WTC11 (cell line): ENCODE measurements around the gene OR13C5. TPM values are rescaled to one million over a fixed set of nuclear protein-coding genes. Genes with fewer than 3 reads are reported as not detected.

Experiments
- ATAC-seq: fragments of 200-7000 bp; cut with Tn5 transposase; 2 replicates; pipeline ENCODE4 v1.10.0; 2021; ENCODE audit warnings: mild to moderate bottlenecking, moderate library complexity
- CTCF ChIA-PET: fragments of 300-600 bp; sonication (Branson Sonifier 250); formaldehyde crosslinking; loops from one replicate; lab custom pipeline; 2021; ENCODE audit warnings: antibody characterized with exemption; lab: Charles Lee
- POLR2A ChIA-PET: fragments of 350-600 bp; sonication (Branson Sonifier 250); formaldehyde crosslinking; loops from one replicate; lab custom pipeline; 2021; ENCODE audit warnings: antibody characterized with exemption; lab: Charles Lee
- DNase-seq: peaks from one replicate; pipeline ENCODE4 v3.0.0; 2021; ENCODE audit warnings: low spot score
- H3K27ac Mint-ChIP-seq: 2 replicates; pipeline ENCODE4 v1.8.0; 2021; ENCODE audit warnings: mixed read lengths
- H3K27me3 Mint-ChIP-seq: 2 replicates; pipeline ENCODE4 v1.8.0; 2021; ENCODE audit warnings: low read depth, mild to moderate bottlenecking, moderate library complexity, mixed read lengths
- H3K36me3 Mint-ChIP-seq: 2 replicates; pipeline ENCODE4 v1.8.0; 2021; ENCODE audit warnings: mixed read lengths
- H3K4me1 Mint-ChIP-seq: 2 replicates; pipeline ENCODE4 v1.8.0; 2022; ENCODE audit warnings: mixed read lengths
- H3K4me3 Mint-ChIP-seq: 2 replicates; pipeline ENCODE4 v1.8.0; 2021; ENCODE audit warnings: mild to moderate bottlenecking, moderate library complexity, mixed read lengths
- H3K9me3 Mint-ChIP-seq: 2 replicates; pipeline ENCODE4 v1.8.0; 2021; ENCODE audit warnings: mixed read lengths
- E2F1 ChIP-seq: sonication (generic); formaldehyde crosslinking; IDR thresholded peaks from 2 replicates; pipeline ENCODE4 v1.8.0; 2022; ENCODE audit warnings: mild to moderate bottlenecking, missing genetic modification reagents
- EMX1 ChIP-seq: fragments of 250-450 bp; sonication (Bioruptor Pico); IDR thresholded peaks from 2 replicates; pipeline ENCODE4 v1.8.0; 2021; ENCODE audit warnings: mild to moderate bottlenecking
- ESRRA ChIP-seq: sonication (generic); formaldehyde crosslinking; IDR thresholded peaks from 2 replicates; pipeline ENCODE4 v1.8.1; 2022; ENCODE audit warnings: mild to moderate bottlenecking, missing genetic modification reagents, borderline replicate concordance
- FOXK1 ChIP-seq: sonication (generic); formaldehyde crosslinking; IDR thresholded peaks from 2 replicates; pipeline ENCODE4 v1.8.0; 2022; ENCODE audit warnings: mild to moderate bottlenecking, moderate library complexity, missing genetic modification reagents
- JUN ChIP-seq: sonication (generic); formaldehyde crosslinking; IDR thresholded peaks from 2 replicates; pipeline ENCODE4 v1.8.0; 2023; ENCODE audit warnings: mild to moderate bottlenecking, missing genetic modification reagents
- MAX ChIP-seq: sonication (generic); formaldehyde crosslinking; IDR thresholded peaks from 2 replicates; pipeline ENCODE4 v1.8.0; 2022; ENCODE audit warnings: mild to moderate bottlenecking, missing genetic modification reagents
- NR1H2 ChIP-seq: sonication (generic); formaldehyde crosslinking; IDR thresholded peaks from 2 replicates; pipeline ENCODE4 v1.9.0; 2021; ENCODE audit warnings: mild to moderate bottlenecking, moderate library complexity, missing genetic modification reagents
- PREB ChIP-seq: sonication (generic); formaldehyde crosslinking; IDR thresholded peaks from 2 replicates; pipeline ENCODE4 v1.8.1; 2022; ENCODE audit warnings: mild to moderate bottlenecking, missing genetic modification reagents, moderate library complexity, borderline replicate concordance
- SMAD4 ChIP-seq: sonication (generic); formaldehyde crosslinking; IDR thresholded peaks from 2 replicates; pipeline ENCODE4 v1.8.0; 2022; ENCODE audit warnings: mild to moderate bottlenecking, missing genetic modification reagents
- TP53 ChIP-seq: sonication (generic); formaldehyde crosslinking; IDR thresholded peaks from 2 replicates; pipeline ENCODE4 v1.8.1; 2023; ENCODE audit warnings: mild to moderate bottlenecking, missing genetic modification reagents
- USF2 ChIP-seq: sonication (generic); formaldehyde crosslinking; IDR thresholded peaks from 2 replicates; pipeline ENCODE4 v1.8.1; 2023; ENCODE audit warnings: mild to moderate bottlenecking, missing genetic modification reagents, moderate library complexity
- ZNF281 ChIP-seq: sonication (generic); formaldehyde crosslinking; IDR thresholded peaks from 2 replicates; pipeline ENCODE4 v1.8.0; 2023; ENCODE audit warnings: mild to moderate bottlenecking, missing genetic modification reagents
- ZNF317 ChIP-seq: sonication (generic); formaldehyde crosslinking; IDR thresholded peaks from 2 replicates; pipeline ENCODE4 v1.8.1; 2023; ENCODE audit warnings: low read depth, mild to moderate bottlenecking, moderate library complexity, missing genetic modification reagents, borderline replicate concordance
- ZNF423 ChIP-seq: fragments of 250-450 bp; sonication (Bioruptor Pico); IDR thresholded peaks from 2 replicates; pipeline ENCODE4 v2.1.2; 2022; ENCODE audit warnings: mild to moderate bottlenecking, moderate library complexity
- total RNA-seq: library from RNA; stranded (reverse); gene quantifications from 3 replicates; pipeline ENCODE4 v1.2.3, GENCODE V29; 2021
- TF ChIP-seq, protein P1 (sequence below): sonication (generic); formaldehyde crosslinking; IDR thresholded peaks from 2 replicates; pipeline ENCODE4 v1.8.0; 2022; ENCODE audit warnings: mild to moderate bottlenecking, missing genetic modification reagents
- TF ChIP-seq, protein P2 (sequence below): sonication (generic); formaldehyde crosslinking; IDR thresholded peaks from 2 replicates; pipeline ENCODE4 v1.8.1; 2022; ENCODE audit warnings: missing genetic modification reagents, borderline replicate concordance
- TF ChIP-seq, protein P3 (sequence below): sonication (generic); formaldehyde crosslinking; conservative IDR thresholded peaks from 2 replicates; pipeline ENCODE4 v1.8.1; 2023; ENCODE audit warnings: mild to moderate bottlenecking, low read depth, missing genetic modification reagents, moderate library complexity
- TF ChIP-seq, protein P4 (sequence below): fragments of 250-450 bp; sonication (Bioruptor Pico); IDR thresholded peaks from 2 replicates; pipeline ENCODE4 v1.8.0; 2021; ENCODE audit warnings: mild to moderate bottlenecking

The OR13C5 gene
- total RNA-seq, 1 experiment from 2014 or later: not detected

GRCh38 chr9:104572612-104573011 is 26.6 kb downstream of the OR13C5 start:
- H3K27me3 Mint-ChIP-seq: no peaks in the 10 kb centered on the region
- POLR2A ChIA-PET: interaction anchor here (0.6 kb wide), 1 partner anchor 375 kb away, joined by 3 read pairs; no protein-coding TSS in a partner anchor

GRCh38 chr9:104568868-104569267 is 30.3 kb downstream of the OR13C5 start, which contains the start of gene OR13C8:
Gene OR13C8, plus strand, starts transcription at chr9:104569168. Its CDS starts 0 bp downstream, at chr9:104569168.
- DNase-seq: no peak
- CTCF ChIA-PET: no interaction called here
- Mint-ChIP-seq H3K4me3 (no peak within 1 kb of the TSS), H3K36me3 (peaks cover 5% of the 10 kb centered on the region; the same call in 1 of the 2 replicates), H3K27me3 (no peaks in the 10 kb centered on the region), H3K27ac (no peak within 1 kb of the TSS), H3K9me3 (peaks cover 25% of the 10 kb centered on the region), H3K4me1 (no peaks in the 10 kb centered on the region)
- ATAC-seq: no peak
- POLR2A ChIA-PET: no interaction called here
- TF ChIP-seq FOXK1 (no peak), ESRRA (no peak), NR1H2 (CRISPR knock-in tag) (no peak), ZNF281 (CRISPR knock-in tag) (no peak), PREB (CRISPR knock-in tag) (no peak), SMAD4 (CRISPR knock-in tag) (no peak), TP53 (CRISPR knock-in tag) (no peak), E2F1 (CRISPR knock-in tag) (no peak), USF2 (CRISPR knock-in tag) (no peak), EMX1 (CRISPR knock-in tag) (no peak)
- TF ChIP-seq, protein P1, sequence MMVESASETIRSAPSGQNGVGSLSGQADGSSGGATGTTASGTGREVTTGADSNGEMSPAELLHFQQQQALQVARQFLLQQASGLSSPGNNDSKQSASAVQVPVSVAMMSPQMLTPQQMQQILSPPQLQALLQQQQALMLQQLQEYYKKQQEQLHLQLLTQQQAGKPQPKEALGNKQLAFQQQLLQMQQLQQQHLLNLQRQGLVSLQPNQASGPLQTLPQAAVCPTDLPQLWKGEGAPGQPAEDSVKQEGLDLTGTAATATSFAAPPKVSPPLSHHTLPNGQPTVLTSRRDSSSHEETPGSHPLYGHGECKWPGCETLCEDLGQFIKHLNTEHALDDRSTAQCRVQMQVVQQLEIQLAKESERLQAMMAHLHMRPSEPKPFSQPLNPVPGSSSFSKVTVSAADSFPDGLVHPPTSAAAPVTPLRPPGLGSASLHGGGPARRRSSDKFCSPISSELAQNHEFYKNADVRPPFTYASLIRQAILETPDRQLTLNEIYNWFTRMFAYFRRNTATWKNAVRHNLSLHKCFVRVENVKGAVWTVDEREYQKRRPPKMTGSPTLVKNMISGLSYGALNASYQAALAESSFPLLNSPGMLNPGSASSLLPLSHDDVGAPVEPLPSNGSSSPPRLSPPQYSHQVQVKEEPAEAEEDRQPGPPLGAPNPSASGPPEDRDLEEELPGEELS (CRISPR knock-in tag): no peak
- TF ChIP-seq, protein P2, sequence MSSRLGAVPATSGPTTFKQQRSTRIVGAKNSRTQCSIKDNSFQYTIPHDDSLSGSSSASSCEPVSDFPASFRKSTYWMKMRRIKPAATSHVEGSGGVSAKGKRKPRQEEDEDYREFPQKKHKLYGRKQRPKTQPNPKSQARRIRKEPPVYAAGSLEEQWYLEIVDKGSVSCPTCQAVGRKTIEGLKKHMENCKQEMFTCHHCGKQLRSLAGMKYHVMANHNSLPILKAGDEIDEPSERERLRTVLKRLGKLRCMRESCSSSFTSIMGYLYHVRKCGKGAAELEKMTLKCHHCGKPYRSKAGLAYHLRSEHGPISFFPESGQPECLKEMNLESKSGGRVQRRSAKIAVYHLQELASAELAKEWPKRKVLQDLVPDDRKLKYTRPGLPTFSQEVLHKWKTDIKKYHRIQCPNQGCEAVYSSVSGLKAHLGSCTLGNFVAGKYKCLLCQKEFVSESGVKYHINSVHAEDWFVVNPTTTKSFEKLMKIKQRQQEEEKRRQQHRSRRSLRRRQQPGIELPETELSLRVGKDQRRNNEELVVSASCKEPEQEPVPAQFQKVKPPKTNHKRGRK (CRISPR knock-in tag): no peak
- TF ChIP-seq, protein P3, sequence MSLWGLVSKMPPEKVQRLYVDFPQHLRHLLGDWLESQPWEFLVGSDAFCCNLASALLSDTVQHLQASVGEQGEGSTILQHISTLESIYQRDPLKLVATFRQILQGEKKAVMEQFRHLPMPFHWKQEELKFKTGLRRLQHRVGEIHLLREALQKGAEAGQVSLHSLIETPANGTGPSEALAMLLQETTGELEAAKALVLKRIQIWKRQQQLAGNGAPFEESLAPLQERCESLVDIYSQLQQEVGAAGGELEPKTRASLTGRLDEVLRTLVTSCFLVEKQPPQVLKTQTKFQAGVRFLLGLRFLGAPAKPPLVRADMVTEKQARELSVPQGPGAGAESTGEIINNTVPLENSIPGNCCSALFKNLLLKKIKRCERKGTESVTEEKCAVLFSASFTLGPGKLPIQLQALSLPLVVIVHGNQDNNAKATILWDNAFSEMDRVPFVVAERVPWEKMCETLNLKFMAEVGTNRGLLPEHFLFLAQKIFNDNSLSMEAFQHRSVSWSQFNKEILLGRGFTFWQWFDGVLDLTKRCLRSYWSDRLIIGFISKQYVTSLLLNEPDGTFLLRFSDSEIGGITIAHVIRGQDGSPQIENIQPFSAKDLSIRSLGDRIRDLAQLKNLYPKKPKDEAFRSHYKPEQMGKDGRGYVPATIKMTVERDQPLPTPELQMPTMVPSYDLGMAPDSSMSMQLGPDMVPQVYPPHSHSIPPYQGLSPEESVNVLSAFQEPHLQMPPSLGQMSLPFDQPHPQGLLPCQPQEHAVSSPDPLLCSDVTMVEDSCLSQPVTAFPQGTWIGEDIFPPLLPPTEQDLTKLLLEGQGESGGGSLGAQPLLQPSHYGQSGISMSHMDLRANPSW: no peak
- TF ChIP-seq, protein P4, sequence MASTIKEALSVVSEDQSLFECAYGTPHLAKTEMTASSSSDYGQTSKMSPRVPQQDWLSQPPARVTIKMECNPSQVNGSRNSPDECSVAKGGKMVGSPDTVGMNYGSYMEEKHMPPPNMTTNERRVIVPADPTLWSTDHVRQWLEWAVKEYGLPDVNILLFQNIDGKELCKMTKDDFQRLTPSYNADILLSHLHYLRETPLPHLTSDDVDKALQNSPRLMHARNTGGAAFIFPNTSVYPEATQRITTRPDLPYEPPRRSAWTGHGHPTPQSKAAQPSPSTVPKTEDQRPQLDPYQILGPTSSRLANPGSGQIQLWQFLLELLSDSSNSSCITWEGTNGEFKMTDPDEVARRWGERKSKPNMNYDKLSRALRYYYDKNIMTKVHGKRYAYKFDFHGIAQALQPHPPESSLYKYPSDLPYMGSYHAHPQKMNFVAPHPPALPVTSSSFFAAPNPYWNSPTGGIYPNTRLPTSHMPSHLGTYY (CRISPR knock-in tag): no peak

More at GRCh38 chr9:104572612-104573011, 26.6 kb downstream of the OR13C5 start:
- peak; percentile 94 for TF ChIP-seq ZNF317 (CRISPR knock-in tag)
- no peak for TF ChIP-seq MAX (CRISPR knock-in tag)
- no peak for TF ChIP-seq ZNF423 (CRISPR knock-in tag)
- TF ChIP-seq, protein P1 (CRISPR knock-in tag): no peak
- no peak for TF ChIP-seq JUN (CRISPR knock-in tag)
- Mint-ChIP-seq H3K36me3 (peaks cover 5% of the 10 kb centered on the region; the same call in 1 of the 2 replicates), H3K4me1 (no peaks in the 10 kb centered on the region), H3K27ac (no peak overlapping the region), H3K9me3 (peaks cover 25% of the 10 kb centered on the region), H3K4me3 (no peak overlapping the region)
- DNase-seq (no peak), ATAC-seq (no peak)
- CTCF ChIA-PET: no interaction called here
